GM12878 (cell line): ENCODE measurements around the gene IL23R. TPM values are rescaled to one million over a fixed set of nuclear protein-coding genes. Genes with fewer than 3 reads are reported as not detected.

Source experiments
- ATAC-seq: fragments of 200-7000 bp; cut with Tn5 transposase; 3 replicates; pipeline ENCODE4 v1.9.1; 2020; ENCODE audit warnings: mild to moderate bottlenecking, moderate library complexity
- BruUV-seq: library from RNA; stranded (reverse); fragments of 400-500 nt; replicated peaks from 2 replicates; lab custom pipeline; 2021; lab: Mats Ljungman, UMichigan
- CTCF ChIA-PET: fragments of 300-600 bp; sonication (Branson Sonifier 250); formaldehyde crosslinking; extraction: SDS; loops from one replicate; lab custom pipeline; 2021; ENCODE audit warnings: inconsistent platforms; lab: Yijun Ruan, JAX
- POLR2A ChIA-PET: fragments of 350-600 bp; formaldehyde crosslinking; extraction: SDS; loops from one replicate; lab custom pipeline; 2021; ENCODE audit warnings: inconsistent platforms; lab: Charles Lee
- RAD21 ChIA-PET: fragments of 300-600 bp; sonication (Branson Sonifier 250); formaldehyde crosslinking; loops from one replicate; lab custom pipeline; 2023; ENCODE audit warnings: antibody characterized with exemption; ENCODE audit not compliant: unreplicated experiment; lab: Charles Lee
- SMC1A ChIA-PET: fragments of 300-600 bp; sonication (Branson Sonifier 250); formaldehyde crosslinking; loops from one replicate; lab custom pipeline; 2023; ENCODE audit not compliant: unreplicated experiment, uncharacterized antibody; lab: Charles Lee
- DNase-seq: peaks from one replicate; pipeline ENCODE4 v3.0.0-alpha.2; 2011; ENCODE audit warnings: low read depth, low spot score
- FAIRE-seq: peaks from 3 replicates; lab custom pipeline; 2011; peaks lifted over from hg19 to GRCh38; lab: Jason Lieb, UNC
- H2AFZ ChIP-seq: 2 replicates; pipeline ENCODE4 v1.6.0; 2011; ENCODE audit warnings: low read depth, low read length, control low read depth; ENCODE audit not compliant: control insufficient read depth
- H3K27ac ChIP-seq: 2 replicates; pipeline ENCODE4 v1.5.1; 2011; ENCODE audit warnings: control low read depth; ENCODE audit not compliant: control insufficient read depth, insufficient read depth
- H3K27me3 ChIP-seq, 2 experiments: replicated peaks in 1 of 2; 2 replicates each; pipeline versions ENCODE4 v1.6.0 to v1.6.1; 2011; ENCODE audit warnings: low read length in 1 of 2; ENCODE audit not compliant: control insufficient read depth in 2 of 2, insufficient read depth in 2 of 2
- H3K36me3 ChIP-seq, 2 experiments: 2 replicates each; pipeline ENCODE4 v1.5.1; 2011; ENCODE audit warnings: low read length in 1 of 2; ENCODE audit not compliant: control insufficient read depth in 2 of 2, insufficient read depth in 2 of 2
- H3K4me1 ChIP-seq: 2 replicates; pipeline ENCODE4 v1.6.1; 2011; ENCODE audit warnings: mild to moderate bottlenecking, low read length, moderate library complexity, mixed read lengths; ENCODE audit not compliant: control insufficient read depth, insufficient read depth
- H3K4me2 ChIP-seq: 2 replicates; pipeline ENCODE4 v1.6.0; 2011; ENCODE audit warnings: control low read depth; ENCODE audit not compliant: control insufficient read depth, insufficient read depth
- H3K4me3 ChIP-seq: fragments of 200-600 bp; sonication (generic); 2 replicates; pipeline ENCODE4 v1.5.1; 2016
- H3K79me2 ChIP-seq: 2 replicates; pipeline ENCODE4 v1.6.0; 2011; ENCODE audit warnings: low read length; ENCODE audit not compliant: control insufficient read depth, insufficient read depth
- H3K9ac ChIP-seq: 2 replicates; pipeline ENCODE4 v1.8.0; 2011; ENCODE audit warnings: low read length, control low read depth, mixed read lengths; ENCODE audit not compliant: control insufficient read depth, insufficient read depth
- H3K9me3 ChIP-seq: replicated peaks from 3 replicates; pipeline ENCODE4 v1.5.1; 2011; ENCODE audit warnings: mild to moderate bottlenecking, low read length; ENCODE audit not compliant: control insufficient read depth, insufficient read depth
- H4K20me1 ChIP-seq: 2 replicates; pipeline ENCODE4 v1.6.0; 2011; ENCODE audit not compliant: control insufficient read depth, insufficient read depth
- BACH1 ChIP-seq: fragments of 450-650 bp; IDR thresholded peaks from 2 replicates; pipeline ENCODE4 v1.6.1; 2017; ENCODE audit warnings: mild to moderate bottlenecking, borderline replicate concordance
- CTCF ChIP-seq, 3 experiments: IDR thresholded peaks in 2 of 3; conservative IDR thresholded peaks in 1 of 3; 2 replicates each; pipeline ENCODE4 v1.5.1; 2011; ENCODE audit warnings: low read depth in 3 of 3, low read length in 3 of 3, mild to moderate bottlenecking in 3 of 3, control low read depth in 2 of 3, moderate library complexity in 2 of 3, inconsistent platforms in 1 of 3, mixed read lengths in 1 of 3; ENCODE audit not compliant: control insufficient read depth in 2 of 3, insufficient read depth in 1 of 3; ENCODE audit errors: extremely low read depth in 1 of 3
- EED ChIP-seq: sonication (generic); IDR thresholded peaks from 2 replicates; pipeline ENCODE4 v1.6.1; 2016; ENCODE audit warnings: antibody characterized with exemption, low read depth
- EP300 ChIP-seq, 2 experiments: fragments of 150-350 bp in 1 of 2; IDR thresholded peaks; 2 replicates each; pipeline ENCODE4 v1.6.1; 2011 to 2012; ENCODE audit warnings: low read depth in 2 of 2, low read length in 2 of 2, borderline replicate concordance in 1 of 2, improper control_type of control experiment in 1 of 2, inconsistent platforms in 1 of 2; ENCODE audit not compliant: control insufficient read depth in 1 of 2
- ETV6 ChIP-seq, 2 experiments: fragments of 450-650 bp in 1 of 2; IDR thresholded peaks in 1 of 2; conservative IDR thresholded peaks in 1 of 2; 2 replicates each; pipeline ENCODE4 v1.6.1; 2014; ENCODE audit warnings: antibody characterized with exemption in 1 of 2, borderline replicate concordance in 1 of 2, low read depth in 1 of 2, mild to moderate bottlenecking in 1 of 2, moderate library complexity in 1 of 2
- FOXM1 ChIP-seq: IDR thresholded peaks from 2 replicates; pipeline ENCODE4 v1.6.1; 2012; ENCODE audit warnings: low read depth, mild to moderate bottlenecking, inconsistent platforms, low read length, moderate library complexity
- HDAC2 ChIP-seq: fragments of 200-600 bp; sonication (generic); IDR thresholded peaks from 2 replicates; pipeline ENCODE4 v1.6.1; 2017
- MTA2 ChIP-seq: fragments of 450-650 bp; IDR thresholded peaks from 2 replicates; pipeline ENCODE4 v1.6.1; 2016; ENCODE audit warnings: low read depth, mild to moderate bottlenecking, moderate library complexity
- POLR2AphosphoS5 ChIP-seq: IDR thresholded peaks from 2 replicates; pipeline ENCODE4 v1.6.1; 2011; ENCODE audit warnings: mild to moderate bottlenecking, low read length, inconsistent platforms
- RCOR1 ChIP-seq: conservative IDR thresholded peaks from 2 replicates; pipeline ENCODE4 v1.6.1; 2012; ENCODE audit warnings: low read depth, low read length, improper control_type of control experiment
- RELB ChIP-seq: fragments of 450-650 bp; IDR thresholded peaks from 2 replicates; pipeline ENCODE4 v1.6.1; 2017; ENCODE audit warnings: low read depth, mild to moderate bottlenecking, moderate library complexity
- SKIL ChIP-seq: fragments of 450-650 bp; IDR thresholded peaks from 2 replicates; pipeline ENCODE4 v1.6.1; 2017; ENCODE audit warnings: mild to moderate bottlenecking, low read depth, inconsistent platforms; ENCODE audit not compliant: poor library complexity, severe bottlenecking
- SMC3 ChIP-seq: IDR thresholded peaks from 2 replicates; pipeline ENCODE4 v1.6.1; 2011; ENCODE audit warnings: low read length, improper control_type of control experiment, borderline replicate concordance
- TCF7 ChIP-seq: IDR thresholded peaks from 2 replicates; pipeline ENCODE4 v1.6.1; 2014; ENCODE audit warnings: antibody characterized with exemption, borderline replicate concordance
- ZNF24 ChIP-seq: fragments of 450-650 bp; IDR thresholded peaks from 2 replicates; pipeline ENCODE4 v1.6.1; 2017; ENCODE audit warnings: antibody characterized with exemption, mild to moderate bottlenecking
- ZNF622 ChIP-seq: fragments of 450-650 bp; IDR thresholded peaks from 2 replicates; pipeline ENCODE4 v1.6.1; 2017; ENCODE audit warnings: mild to moderate bottlenecking, inconsistent platforms
- WGBS: methylation state at CpG from one replicate; pipeline ENCODE4 v1.1.6; 2016; ENCODE audit warnings: low lambda C conversion rate; ENCODE audit not compliant: insufficient replicate concordance, insufficient coverage; ENCODE audit errors: missing lambda C conversion rate; 5-methylcytosine and 5-hydroxymethylcytosine counted together
- in situ Hi-C: fragments of 300-500 bp; cut with MboI; formaldehyde crosslinking; loops from 9 replicates; pipeline ENCODE4 v1.14.3; 2018; ENCODE audit warnings: mixed read lengths
- intact Hi-C: fragments of 100-400 bp; cut with micrococcal nuclease; formaldehyde crosslinking; loops from one replicate; pipeline ENCODE4 v1.14.2; 2022; ENCODE audit not compliant: unreplicated experiment
- polyA plus RNA-seq, 11 experiments: library from polyadenylated mRNA; depleted of rRNA in 4 of 11; unstranded in 6 of 11; stranded (reverse) in 5 of 11; fragments of >200 nt; fragmentation: Nextera tagmentation in 4 of 11; fragmentation: Illumina TruSeq in 1 of 11; extraction: Ambion mirVana in 4 of 11; extraction: Trizol in 1 of 11; gene quantifications; 1 replicate in 1 of 11; 2 replicates in 10 of 11; pipeline versions ENCODE4 v1.2.1 to v1.2.3, GENCODE V29; 2011 to 2016; ENCODE audit warnings: inconsistent platforms in 2 of 11, missing spikeins in 2 of 11, low read depth in 1 of 11
- total RNA-seq, 4 experiments: library from RNA; depleted of rRNA in 3 of 4; stranded (reverse); fragments of >200 nt in 3 of 4; fragmentation: Illumina TruSeq in 1 of 4; extraction: Trizol in 1 of 4; gene quantifications; 2 replicates each; pipeline versions ENCODE4 v1.2.1 to v1.2.3, GENCODE V29; 2013 to 2021

The IL23R gene
- total and polyA plus RNA-seq, 10 of the 15 experiments (the other 5 are each of a cell fraction or from before 2014, with no cell fraction given): 0.16 to 6.4 (median 0.59) TPM

DNA sequence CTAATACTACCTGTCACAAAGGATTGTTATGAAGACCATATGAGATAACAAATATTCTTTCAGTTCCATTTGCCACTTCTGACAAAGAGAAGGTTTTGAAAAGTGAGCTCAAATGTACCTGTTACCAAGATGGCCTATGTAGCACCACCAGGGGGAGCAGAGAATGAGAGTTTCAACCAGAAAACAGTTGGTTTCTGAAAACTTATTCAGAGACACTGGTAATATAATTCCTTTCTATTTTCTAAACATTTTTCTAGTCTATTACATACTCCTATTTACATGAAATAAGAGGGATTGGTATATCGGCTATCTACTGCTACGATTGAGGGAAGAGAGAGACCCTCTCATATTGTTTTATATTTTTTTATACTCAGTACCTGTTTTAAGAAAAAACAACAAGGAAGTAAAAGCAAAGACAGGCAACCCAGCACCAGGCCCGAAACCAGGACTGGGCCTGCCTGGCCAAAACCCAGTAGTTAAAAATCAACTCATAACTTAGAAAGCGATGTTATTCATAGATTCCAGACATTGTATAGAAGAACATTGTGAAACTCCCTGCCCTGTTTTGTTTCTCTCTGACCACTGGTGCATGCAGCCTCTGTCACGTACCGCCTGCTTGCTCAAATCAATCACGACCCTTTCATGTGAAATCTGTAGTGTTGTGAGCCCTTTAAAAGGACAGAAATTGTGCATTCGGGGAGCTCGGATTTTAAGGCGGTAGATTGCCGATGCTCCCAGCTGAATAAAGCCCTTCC is 48.3 kb downstream of the IL23R start:
- peak; percentile 84 for FAIRE-seq
- no peaks in the 10 kb centered on the region for H4K20me1 ChIP-seq
- no peaks in the 10 kb centered on the region for H3K27me3 ChIP-seq
- peak; percentile 68 for DNase-seq
- H3K4me2 ChIP-seq: peak overlapping the region; percentile 73
- H3K27ac ChIP-seq: peak overlapping the region; percentile 71
- ChIA-PET CTCF (interaction anchor here (0.6 to 8.9 kb wide), 63 partner anchors 10 to 543 kb away, joined by 3 to 193 read pairs (median 6); partner anchors contain the start of genes C1orf141, IL23R and SERBP1), POLR2A (interaction anchor here (0.6 to 1.3 kb wide), 5 partner anchors 10 to 286 kb away, joined by 3 to 5 read pairs (median 4); no protein-coding TSS in a partner anchor), RAD21 (interaction anchor here (0.7 to 8.0 kb wide), 27 partner anchors 10 to 450 kb away, joined by 3 to 102 read pairs (median 5); partner anchors contain the start of genes DNAI4, IL23R and MIER1), SMC1A (interaction anchor here (0.6 to 9.1 kb wide), 39 partner anchors 10 to 545 kb away, joined by 3 to 212 read pairs (median 6); partner anchors contain the start of gene IL23R)
- H3K4me1 ChIP-seq: peaks cover 31% of the 10 kb centered on the region
- H3K4me3 ChIP-seq: peak overlapping the region; percentile 14; the same call in 1 of the 2 replicates
- in situ Hi-C loops (loop anchor here (5.0 kb wide), 1 partner anchor 222 kb away; no protein-coding TSS in a partner anchor), intact Hi-C loops (loop anchor here (1.0 to 5.0 kb wide), 5 partner anchors 48 to 286 kb away; partner anchors contain the start of genes IL23R, SERBP1 and SLC35D1)
- H3K9ac ChIP-seq: no peak overlapping the region
- no TSS peak for BruUV-seq
- no peaks in the 10 kb centered on the region for H3K36me3 ChIP-seq
- peak overlapping the region; percentile 56 for H2AFZ ChIP-seq
- peak; percentile 86 for ATAC-seq
- H3K79me2 ChIP-seq: no peaks in the 10 kb centered on the region
- peaks cover 5% of the 10 kb centered on the region; the same call in 2 of the 3 replicates for H3K9me3 ChIP-seq
- WGBS: under 1% methylated on average over 11 of the region's 11 CpGs
- TF ChIP-seq TCF7 (peak; percentile 67; the same call in 1 of the 2 replicates), BACH1 (no peak), SKIL (peak; percentile 68), RCOR1 (no peak), FOXM1 (peak; percentile 55; the same call in 1 of the 2 replicates), EED (no peak), MTA2 (peak; percentile 74), CTCF (IDR thresholded peaks at IDR 0.05 in 2 of 3, conservative IDR thresholded peaks at IDR 0.05 in 1 of 3; ENCODE audit: control insufficient read depth in 2 of 3, extremely low read depth in 1 of 3, insufficient read depth in 1 of 3, low read depth in 3 of 3, low read length in 3 of 3) (peak; percentile 33 to 67 (median 66)), HDAC2 (no peak), ETV6 (conservative IDR thresholded peaks at IDR 0.05 in 1 of 2, IDR thresholded peaks at IDR 0.05 in 1 of 2; ENCODE audit: borderline replicate concordance in 1 of 2, low read depth in 1 of 2) (peak in 1 of 2 experiments; percentile 21; a peak in 1 of 4 replicates), SMC3 (peak; percentile 58), ZNF622 (no peak), EP300 (IDR thresholded peaks at IDR 0.05; ENCODE audit: borderline replicate concordance in 1 of 2, control insufficient read depth in 1 of 2, low read depth in 2 of 2, low read length in 2 of 2) (0 out of 4 replicates have a peak, but pooled peaks of 1 of the 2 experiments have one; percentile 3), POLR2AphosphoS5 (no peak), RELB (peak; percentile 71), ZNF24 (0 out of 2 replicates have a peak, but pooled peaks have one; percentile 33)
